HPDE6-E6E7 (cell line): Measurements from ENCODE around the gene TRIM45.

Experiments used
- DNase-seq: peaks from one replicate; pipeline ENCODE4 v3.0.0; 2011; ENCODE audit warnings: missing footprints; ENCODE audit errors: extremely low spot score

Gene TRIM45

DNA sequence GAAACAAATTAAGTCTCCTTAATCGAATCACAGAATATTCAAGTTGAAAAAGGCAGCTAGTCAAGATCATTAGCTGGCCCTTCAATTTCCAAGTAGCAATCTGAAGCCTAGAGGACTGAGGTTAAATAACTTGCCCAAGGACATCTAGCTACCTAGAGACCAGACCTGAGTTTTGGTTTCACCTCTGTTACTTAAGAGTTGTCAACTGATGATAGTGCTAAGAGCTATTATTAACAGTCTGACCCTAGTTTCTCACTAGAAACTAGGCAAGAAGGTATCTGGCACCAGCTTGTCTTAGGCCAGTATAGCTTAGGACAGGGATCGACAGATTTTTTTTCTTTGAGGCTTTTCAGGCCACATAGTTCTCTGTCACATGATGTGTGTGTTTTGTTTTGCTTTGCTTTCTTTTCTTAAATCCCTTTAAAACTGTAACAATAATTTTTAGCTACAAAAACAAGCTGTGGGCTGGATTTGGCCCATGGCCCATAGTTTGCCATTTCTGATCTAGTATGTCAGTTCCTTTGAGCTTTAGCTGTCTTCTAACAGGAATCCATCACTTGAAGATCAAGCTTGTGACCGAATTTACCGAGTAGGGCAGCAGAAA is 23.2 kb downstream of the TRIM45 start:
- no peak for DNase-seq

DNA sequence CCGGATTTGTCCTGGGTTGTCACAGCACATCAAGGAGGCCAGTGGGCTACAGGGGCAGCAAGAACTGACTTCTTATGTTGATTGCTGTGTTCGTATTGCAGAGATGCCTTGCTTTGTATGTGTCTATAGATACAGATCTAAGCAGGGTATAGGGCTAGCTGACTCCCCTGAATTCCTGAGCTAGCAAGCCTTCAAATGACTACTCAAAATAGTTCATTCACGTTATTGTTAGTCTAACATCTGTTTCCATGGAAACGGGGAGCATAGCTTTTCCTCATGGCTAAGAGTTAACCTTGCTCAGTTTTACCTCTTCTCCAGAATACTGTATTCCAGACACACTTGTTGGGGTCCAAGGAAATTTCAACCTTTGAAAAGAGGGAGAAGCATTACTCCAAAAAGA is 24.1 kb downstream of the TRIM45 start:
- DNase-seq, result no peak

DNA sequence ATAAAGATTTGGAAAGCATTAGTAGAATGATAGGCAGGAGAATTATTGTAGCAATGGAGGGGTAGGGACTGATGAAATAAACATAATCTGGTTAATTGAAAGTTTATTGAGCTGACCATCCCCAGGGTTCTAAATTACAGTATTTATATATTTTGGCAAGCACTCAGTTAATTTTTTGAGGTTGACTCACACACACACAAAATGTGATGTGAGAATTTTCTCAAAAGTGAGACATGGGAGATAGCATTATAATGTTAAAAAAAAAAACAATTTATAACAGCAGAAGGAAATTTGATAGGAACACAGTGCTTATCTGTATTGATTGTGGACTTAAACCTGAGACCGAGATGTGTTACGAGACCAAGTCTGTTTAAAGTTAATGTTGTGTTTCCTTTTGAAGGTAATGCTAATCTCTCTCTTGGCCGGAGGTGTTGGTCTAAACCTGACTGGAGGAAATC is 24.6 kb downstream of the TRIM45 start:
- no peak for DNase-seq

DNA sequence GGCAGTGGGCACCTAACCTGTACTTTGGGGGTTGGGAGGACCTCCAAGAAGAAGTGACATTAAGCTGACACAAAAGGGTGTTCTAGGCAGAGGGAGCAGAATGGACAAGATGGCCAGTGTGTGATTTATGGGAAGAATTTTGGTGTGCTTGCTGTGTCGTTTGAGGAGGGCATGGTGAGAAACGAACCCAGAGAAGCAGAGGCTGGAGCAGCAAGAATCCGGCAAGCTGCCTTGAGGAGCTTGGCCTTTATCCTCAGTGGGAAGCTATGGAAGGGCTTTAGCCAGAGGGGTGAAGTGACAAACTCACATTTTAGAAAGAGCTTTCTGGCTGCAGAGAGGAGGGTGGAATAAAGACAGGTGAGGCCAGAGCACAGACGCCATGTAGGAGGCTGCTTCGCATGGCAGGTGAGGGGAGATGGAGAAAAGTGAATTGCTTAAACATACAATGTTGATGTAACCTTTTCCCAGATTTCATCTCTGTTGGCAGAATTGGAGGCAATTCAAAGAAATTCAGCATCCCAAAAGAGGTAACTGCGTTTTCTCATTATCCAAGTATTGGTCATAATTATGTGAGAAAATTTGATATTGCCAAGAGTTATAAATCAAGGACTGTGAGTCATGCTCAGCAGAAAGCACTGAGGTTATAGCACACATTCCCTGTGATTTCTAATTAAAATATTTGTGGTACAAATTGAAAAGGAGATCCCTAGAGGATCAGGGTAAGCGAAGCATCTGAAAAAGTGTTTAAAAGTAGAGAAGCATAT is 26.5 kb downstream of the TRIM45 start:
- no peak for DNase-seq

DNA sequence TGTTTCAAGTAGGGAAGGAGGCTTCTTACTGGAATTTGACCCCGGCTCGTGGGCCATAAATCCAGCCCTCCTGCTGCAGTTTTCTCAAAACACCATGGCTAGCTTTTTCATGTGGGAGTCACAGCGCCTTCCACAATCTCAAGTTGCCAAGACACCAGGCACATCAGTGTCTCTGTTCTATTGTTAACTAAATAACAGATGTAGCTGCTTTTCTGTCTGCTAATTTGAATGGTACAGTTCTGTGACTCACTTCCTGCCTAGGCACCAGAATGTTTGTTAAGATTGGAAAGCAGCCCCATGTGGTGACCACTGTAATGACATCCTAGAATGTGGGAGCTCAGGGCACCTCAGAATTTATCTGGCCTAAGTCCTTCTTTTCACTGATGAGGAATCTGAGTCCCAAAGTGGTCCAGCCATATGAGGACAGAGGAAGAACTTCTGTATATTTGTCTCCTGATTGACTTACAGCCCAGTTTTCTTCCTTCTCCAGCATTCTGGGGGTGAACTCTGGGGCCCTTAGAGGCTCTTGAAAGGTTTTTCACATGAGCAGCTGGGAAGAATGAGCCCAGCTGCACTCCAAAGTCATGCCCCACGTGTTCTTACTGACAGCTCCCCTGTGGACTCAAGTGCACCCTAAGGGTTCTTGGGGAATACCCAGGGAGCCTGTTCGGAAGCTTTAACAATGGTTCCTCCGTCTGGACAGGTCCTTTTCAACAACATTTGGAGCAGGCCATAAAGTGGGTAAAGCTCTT is 27.5 kb downstream of the TRIM45 start:
- DNase-seq, result peak; percentile 74

DNA sequence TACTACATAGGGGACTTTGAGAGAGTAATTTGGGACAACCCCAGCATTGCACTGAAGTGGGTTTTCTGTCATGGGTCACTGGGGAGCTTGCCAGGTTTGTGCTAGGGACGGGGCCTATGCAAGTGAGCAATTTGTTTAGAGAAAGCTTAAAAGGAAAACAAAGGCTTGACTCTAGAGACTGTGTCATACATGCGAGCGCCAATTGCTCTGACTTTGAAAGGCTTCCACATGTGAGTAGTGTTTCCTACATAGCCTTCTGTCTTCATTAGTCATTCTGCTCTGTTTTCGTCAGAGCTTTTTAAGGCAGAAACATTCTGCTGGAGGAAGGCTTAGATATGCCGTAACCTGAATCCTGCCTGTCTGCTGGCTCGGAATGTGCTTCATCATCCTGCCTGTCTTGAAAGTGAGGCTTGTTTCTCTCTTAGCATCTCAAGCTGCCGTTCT is 28.4 kb downstream of the TRIM45 start:
- peak; percentile 90 for DNase-seq

DNA sequence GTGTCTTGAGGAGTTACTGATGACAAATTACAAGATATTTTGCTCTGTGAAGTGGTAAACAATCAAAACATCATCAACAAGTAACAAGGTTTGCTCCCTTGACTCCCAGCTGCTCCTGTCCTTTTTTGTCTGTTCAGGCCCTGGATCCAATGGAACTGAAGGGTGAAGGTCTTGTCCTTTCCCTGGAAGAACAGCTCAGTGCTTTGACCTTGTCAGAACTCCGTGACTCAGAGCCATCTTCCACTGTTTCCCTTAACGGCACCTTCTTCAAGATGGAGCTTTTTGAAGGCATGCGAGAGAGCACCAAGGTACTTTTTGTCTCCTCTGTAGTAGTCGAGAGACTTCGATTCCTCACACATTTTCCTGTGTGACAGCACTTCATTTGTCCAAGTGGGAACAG is 29.0 kb downstream of the TRIM45 start:
- DNase-seq, result no peak

DNA sequence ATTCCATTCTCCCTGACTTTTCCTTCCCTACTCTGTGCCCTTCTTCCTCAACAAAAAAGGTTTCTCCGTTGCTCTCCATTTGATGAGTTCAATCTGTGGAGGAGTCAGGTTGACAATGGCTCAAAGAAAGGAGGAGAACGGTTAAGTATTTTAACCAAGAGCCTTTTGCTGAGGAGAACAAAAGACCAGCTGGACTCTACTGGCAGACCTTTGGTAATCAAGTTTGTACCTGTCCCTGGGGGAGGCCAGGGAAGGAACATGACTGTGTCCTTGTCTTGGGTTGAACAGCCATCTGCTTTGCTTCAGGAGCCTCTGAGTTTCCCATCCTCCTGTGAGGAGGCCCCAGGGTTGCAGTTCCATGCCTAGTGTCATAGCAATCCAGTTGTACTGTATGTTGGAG is 31.6 kb downstream of the TRIM45 start:
- DNase-seq, result no peak

DNA sequence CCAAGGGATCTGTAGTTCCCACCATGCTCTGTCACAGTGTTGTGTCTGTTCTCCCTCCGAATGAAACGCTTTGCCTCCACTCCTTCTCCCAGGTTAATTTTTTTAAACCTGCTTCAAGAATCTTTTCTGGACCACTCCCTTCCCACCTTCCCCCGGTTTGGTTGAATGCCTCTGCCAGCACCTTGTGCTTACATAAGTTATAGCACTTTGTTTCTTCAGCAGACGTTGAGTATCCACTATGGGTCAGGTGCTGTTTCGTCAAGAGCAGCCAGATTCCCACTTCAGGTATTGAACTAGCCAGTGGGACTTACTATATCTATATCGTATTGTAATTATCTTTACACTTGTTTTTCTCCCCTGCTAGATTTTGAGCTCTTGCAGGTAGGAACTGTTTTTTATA is 33.9 kb downstream of the TRIM45 start:
- no peak for DNase-seq

DNA sequence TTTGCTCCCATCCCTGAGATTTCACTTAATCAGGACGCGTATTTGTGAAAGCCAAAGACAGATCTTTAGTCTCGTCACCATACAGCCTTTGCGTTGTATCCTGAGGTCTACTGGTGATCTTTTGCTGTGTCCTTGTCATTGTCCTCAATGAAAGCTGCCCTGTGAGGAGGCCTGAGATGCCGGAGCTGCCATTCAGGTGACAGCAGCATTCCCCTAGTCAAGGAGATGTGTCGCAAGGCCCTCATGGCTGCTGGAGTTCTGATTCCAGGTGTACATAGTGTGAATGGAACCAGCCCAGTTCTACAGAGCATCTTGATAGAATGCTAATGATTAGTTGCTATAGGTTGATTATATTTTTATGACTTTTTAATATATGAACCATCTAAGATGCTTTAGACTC is 37.3 kb downstream of the TRIM45 start:
- DNase-seq, result no peak

DNA sequence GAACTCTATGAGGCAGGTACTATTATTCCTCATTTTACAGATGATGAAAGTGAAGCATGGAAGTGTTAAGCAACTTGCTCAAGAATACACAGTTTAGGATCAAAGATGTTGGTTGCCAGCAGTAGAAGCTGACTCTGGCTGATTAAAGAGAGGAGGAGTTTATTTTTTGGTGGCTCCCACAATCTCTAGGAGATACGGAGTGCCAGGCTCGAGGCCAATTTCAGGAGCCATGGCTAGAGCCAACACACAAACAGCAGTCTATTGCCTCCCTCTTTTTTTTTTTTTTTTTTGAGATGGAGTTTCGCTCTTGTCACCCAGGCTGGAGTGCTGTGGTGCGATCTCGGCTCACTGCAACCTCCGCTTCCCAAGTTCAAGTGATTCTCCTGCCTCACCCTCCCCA is 41.8 kb downstream of the TRIM45 start:
- DNase-seq, result no peak

DNA sequence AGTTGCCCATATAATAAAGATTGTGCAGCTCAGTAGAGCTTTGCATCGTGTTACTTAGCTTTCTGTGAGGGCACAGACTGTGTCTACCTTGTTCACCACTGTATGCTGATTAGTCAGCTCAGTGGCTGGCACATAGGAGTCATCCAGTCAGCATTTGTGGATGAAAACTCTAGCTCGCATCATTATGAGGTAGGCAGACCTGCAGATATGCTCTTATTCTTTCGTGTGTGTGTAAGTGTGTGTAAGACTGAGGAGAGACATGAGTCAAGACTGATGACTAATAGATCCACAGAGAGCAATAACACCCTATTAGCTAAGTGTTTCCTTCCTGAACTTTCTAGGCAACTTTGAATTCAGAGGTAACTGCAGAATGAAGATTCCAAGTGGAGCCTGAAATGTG is 44.3 kb downstream of the TRIM45 start:
- peak; percentile 74 for DNase-seq

DNA sequence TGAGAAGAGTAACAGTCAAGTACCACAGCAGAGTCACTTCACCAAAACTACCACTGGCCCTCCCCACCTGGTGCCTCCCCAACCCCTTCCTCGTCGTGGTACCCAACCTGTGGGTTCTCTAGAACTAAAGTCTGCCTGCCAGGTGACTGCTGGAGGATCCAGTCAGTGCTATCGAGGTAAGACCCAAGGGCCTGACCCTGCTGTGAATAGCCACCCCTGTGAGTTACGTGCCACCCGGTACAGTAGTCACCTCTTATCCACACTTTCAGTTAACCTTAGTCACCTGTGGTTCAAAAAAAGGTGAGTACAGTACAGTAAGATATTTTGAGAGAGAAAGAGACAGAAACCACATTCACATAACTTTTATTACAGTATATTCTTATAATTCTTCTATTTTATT is 44.9 kb downstream of the TRIM45 start:
- no peak for DNase-seq

DNA sequence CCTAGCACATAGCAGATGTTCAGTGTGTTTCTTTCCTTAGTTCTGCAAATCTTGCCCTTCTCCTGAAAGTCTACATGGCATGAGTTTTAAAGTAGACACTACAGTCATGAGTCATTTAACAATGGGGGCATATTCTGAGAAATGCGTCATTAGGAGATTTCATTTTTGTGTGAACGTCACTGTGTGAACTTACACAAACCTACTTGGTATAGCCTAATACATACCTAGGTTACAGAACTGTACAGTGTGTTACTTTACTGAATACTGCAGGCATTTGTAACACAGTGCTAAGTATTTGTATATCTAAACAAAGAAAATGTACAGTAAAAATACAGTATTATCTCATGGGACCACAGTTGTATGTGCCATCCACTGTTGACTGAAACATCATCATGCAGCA is 51.4 kb downstream of the TRIM45 start:
- no peak for DNase-seq

DNA sequence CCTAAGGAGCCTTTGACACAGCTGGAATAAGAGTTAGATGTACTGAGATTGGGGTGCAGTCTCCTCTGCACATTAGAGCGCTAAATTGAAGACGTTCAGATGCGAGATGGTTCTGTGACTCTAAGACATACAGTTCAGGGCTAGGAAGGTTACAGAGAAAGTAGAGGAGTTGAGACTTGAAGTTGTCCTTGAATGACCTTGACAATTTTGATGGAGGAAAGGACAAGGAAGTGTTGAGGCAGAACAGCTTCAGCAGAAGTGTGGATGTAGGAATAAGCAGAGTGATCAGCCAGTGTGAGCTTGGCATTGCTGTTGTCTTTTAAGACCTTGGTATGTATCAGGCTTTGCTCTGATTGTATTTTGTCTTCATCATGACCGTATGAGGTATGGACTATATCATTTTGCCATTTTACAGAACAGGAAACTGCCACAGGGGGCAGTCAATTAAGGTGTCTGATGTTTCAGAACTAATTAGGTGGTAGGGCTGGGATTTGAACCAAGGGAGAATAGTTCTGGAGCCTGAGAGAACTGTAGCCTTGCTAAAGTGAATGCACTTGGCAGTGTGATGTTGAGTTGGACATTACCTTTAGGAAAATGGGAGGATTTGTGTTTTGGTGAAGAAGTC is 52.2 kb downstream of the TRIM45 start:
- DNase-seq, result no peak

DNA sequence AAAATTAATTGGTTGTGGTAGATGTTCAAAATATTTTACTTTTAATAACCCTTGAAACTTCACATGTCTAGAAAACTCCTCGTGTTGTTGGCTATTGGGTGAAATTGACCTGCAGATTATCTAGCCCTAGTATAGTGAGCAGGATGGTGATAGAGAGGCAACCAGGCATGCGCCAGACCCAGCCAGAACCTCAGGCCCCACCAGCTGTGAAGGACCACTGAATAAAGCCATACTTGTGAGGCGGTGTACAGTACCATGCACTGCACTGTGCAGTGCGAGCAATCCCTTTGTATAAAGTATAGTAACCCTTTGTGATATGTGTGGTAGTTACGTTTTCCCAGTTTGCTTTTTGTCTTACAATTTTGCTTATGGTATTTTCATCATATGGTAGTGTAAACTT is 53.0 kb downstream of the TRIM45 start:
- no peak for DNase-seq

DNA sequence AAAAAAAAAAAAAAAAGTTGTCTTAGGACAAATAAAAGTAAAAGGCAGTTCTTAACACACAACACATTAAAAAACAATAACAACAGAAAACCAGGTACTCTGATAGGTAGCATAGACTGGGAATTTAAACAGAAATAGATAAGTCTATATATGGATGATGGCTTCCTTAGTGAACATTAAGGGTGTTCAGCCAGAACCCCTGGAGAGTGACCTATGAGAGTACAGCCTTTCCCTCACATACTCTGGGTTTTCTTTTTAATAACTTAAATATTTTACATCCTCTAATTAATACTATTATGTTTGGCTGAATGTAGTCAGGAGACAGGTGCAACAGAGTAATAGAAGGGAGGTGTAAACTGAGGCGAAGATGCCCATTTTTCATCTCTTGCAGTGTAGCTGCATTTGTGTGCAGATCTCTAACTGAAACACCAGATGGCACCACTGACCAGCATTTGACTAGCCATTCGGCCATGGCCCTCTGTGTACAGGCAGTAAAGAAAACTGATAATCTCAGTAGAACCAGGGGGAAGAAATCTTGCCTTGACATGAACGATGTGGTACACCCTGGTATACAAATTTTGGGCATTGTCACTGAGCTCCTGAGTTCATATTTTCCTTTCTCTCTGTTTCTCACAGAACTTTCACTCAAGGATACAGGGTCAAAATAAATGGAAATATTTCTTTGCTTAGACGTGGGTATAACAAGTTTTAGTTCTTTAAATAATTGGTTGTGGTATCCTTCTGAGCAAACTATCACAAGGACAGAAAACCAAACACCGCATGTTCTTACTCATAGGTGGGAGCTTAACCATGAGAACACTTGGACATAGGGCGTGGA is 53.8 kb downstream of the TRIM45 start:
- DNase-seq, result peak; percentile 59

DNA sequence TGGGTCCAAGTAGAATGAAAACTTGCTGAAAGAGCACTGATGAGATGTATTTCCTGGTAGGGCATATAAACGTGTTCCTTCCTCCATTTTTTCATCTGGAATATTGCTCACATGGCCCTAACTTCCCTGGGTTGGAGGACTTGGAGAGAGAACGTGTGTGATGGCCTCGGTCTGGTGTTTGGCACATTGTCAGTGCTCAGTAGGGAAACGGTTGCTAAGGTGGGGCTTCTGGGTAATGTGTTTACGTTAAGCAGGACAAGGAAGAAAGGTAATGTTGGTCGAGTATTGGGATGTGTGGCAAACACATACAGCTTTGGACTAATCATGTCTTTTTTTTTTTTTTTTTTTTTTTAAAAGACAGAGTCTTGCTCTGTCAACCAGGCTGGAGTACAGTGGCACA is 55.2 kb downstream of the TRIM45 start:
- DNase-seq, result no peak

DNA sequence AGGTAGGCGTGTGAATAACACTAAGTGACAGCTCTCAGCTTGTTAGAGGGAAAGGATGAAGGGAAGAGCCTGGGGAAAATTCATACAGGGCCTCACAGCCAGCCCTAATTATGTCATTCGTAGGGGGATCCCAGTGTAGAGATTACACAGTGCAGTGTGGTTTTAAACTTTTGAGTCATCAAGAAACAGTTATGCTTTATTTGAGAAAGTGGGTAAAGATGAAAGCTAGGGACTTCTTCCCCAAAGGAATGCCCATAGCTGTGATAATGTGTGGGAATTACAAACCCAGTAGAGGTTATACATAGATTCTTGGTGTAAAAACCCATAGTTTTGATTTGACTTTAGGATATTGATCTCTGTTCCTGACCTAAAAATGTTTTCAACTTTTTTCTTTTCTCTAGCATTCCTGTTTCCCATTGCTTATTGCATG is 59.5 kb downstream of the TRIM45 start:
- no peak for DNase-seq
